GM20000 (cell line): ENCODE results near the gene BCAR1.
"Not testable (repeated sequence)": the region's sequence is repeated elsewhere in the genome, so short reads cannot be mapped to it uniquely, and the experiment has no call there.

Experiments used
- DNase-seq: peaks from one replicate; pipeline ENCODE4 v3.0.0; 2012; ENCODE audit warnings: low spot score
- TF ChIP-seq, protein P1 (sequence below): IDR thresholded peaks from 2 replicates; pipeline ENCODE4 v1.5.1; 2012; ENCODE audit warnings: mild to moderate bottlenecking, control low read depth; ENCODE audit errors: extremely low read depth, missing control alignments

Gene BCAR1

DNA sequence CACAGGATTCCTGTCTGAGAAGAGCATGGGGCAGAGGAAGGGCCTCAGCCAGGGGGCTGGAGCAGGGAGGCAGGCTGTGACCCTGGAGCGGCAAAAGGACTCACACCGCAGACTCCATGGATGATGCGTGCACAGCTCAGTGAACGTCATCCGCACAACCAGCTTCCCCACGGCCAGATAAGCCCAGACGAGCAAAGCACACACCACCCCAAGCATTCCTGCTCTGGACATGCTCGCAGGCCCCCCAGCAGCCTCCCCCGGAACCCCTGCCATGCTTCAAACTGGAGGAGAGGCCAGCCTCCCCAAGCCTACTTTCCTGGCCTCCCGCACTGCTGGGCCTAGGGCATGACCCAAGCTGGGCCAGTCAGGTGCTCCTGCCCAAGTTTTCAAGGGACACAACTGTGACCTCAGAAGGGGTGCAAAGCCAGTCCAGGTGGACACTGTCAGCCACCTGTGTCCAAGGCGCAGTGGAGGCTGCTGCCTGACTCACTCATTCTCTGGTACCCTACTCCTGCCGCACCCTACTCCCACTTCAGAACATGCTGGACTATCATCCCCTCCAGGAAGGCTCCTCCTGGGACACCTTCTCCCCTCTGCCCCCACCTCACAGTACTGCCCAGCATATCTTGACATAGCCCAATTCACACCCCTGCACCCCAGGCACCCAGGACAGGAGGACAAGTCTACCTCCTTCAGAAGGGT, 4.8 kb downstream of the BCAR1 start:
- TF ChIP-seq, protein P1, sequence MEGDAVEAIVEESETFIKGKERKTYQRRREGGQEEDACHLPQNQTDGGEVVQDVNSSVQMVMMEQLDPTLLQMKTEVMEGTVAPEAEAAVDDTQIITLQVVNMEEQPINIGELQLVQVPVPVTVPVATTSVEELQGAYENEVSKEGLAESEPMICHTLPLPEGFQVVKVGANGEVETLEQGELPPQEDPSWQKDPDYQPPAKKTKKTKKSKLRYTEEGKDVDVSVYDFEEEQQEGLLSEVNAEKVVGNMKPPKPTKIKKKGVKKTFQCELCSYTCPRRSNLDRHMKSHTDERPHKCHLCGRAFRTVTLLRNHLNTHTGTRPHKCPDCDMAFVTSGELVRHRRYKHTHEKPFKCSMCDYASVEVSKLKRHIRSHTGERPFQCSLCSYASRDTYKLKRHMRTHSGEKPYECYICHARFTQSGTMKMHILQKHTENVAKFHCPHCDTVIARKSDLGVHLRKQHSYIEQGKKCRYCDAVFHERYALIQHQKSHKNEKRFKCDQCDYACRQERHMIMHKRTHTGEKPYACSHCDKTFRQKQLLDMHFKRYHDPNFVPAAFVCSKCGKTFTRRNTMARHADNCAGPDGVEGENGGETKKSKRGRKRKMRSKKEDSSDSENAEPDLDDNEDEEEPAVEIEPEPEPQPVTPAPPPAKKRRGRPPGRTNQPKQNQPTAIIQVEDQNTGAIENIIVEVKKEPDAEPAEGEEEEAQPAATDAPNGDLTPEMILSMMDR = no peak
- no peak for DNase-seq

DNA sequence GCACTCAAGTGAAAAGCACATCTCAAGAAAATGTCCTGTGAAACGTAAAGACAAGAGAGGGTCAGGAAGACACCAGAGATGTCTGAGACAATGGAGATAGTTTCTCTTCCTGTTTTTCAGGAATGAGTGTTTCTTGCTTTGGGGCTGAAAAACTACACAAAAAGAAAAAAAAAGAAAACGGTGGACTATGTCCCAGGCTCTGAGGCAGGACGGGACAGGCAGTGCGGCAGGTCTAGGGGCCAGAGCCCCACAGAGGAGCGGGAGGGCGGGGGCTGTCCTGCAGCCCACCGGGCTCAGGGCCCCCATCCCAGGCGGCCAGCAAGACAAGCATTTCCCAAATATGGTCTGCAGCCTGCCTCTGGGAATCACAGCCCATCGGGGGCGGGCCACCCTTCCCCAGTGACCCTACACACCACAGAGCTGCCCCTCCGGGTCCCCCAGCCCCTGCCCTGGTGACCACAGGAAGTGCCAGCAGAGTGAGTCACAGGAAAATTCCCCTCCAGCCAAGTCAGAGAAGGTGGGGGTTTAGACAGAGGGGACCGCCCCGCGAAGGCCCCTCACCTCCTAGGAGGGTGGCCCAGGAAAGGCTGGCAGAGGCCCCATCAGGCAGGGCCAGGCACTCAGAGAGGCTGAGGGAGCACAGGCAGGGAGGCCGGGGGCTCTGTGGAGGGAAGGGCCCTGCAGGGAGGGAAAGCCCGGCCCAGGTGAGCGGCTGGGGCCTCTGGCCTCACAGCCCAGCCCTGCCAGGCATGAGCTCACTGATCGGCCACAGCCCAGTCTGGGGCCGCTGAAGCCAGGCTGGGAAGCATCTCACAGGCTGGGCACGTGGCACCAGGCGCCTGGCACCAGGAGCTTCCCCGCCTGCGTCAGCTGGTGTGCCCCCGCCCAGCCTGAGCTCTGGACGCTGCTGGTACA, 6.3 kb downstream of the BCAR1 start:
- TF ChIP-seq, protein P1 = no peak
- peak; percentile 62 for DNase-seq

DNA sequence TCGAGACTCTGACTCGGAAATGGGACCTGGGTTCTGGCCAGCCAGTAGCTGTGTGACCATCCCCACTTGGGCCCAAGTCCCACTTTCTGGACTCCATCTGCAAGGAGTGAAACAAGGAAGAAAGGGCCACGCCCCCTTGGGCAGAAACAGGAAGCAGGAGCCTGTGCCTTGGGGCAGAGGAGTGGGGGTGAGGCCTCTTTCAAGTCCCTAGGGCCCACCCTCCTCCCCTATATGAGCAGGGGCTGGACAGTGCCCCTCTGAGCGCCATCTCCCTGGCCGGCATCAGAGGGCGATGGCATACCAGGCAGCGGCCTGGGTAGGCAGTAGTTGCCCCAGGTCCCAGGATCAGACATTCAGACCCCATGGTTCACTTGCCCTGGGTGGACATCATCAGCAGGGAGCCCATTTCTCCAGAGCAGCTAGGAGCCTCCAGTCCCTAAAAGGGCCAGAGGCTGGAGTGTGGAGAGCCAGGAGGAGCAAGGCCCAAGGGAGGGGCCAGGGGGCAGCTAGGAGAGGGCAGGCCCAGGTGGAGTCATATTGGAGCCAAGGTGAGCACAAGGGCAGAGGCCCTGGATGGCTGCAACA, 7.1 kb downstream of the BCAR1 start:
- DNase-seq = no peak
- TF ChIP-seq, protein P1 = no peak

DNA sequence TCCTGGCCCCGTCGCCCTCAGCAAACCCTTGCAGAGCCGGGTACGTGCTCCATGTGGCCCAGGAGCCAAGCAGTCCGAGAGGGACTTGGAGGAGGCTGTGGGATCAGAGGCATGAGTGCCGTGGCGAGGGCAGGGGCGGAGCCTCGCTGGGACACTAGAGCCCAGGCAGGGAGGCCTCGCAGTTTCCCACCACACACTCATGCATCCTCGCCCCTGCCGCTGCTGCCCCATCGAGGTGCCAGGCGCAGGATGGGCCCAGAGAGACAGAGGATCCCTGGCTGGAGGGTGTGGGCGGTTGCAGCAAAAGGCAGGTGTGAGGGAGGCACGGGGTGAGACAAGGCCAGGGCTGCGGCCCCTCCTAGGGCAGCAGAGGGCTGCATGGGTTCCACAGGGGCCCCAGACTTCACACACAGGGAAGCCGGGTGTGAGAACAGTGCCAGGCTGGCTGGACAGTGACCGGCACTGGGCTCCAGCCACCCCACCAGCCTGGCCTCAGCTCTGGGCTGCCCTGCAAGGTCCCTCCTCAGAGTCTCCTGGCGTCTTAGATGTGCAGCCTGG, 7.7 kb downstream of the BCAR1 start:
- TF ChIP-seq, protein P1 = no peak
- no peak for DNase-seq

DNA sequence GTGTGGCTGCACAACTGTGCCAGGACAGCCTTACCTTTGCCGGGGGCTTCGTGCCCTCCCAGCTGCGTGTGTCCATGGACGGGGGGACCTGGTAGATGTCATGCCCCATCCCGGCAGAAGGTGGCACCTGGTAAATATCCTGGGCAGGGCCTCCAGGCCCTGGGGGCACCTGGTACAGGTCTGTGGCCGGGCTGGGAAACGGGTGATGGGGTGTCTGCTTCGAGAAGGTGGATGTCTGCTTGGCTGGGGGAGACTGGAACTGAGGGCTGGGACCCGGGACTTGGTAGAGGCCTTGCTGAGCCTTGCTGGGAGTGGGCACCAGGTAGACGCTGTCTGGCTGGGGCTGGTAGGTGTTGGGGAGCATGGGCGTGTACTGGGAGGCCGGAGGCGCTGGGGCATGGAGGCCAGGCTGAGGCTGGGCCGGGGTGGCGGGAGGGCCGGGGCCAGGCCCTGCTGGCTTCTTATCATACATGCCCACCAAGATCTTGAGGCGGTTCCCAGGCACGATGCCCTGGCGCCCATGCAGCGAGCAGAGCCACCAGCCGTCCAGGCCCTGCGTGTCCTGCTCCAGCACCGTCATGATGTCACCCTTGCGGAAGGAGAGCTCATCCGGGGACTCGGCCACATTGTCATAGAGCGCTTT, 8.9 kb downstream of the BCAR1 start:
- not testable (repeated sequence) for DNase-seq

DNA sequence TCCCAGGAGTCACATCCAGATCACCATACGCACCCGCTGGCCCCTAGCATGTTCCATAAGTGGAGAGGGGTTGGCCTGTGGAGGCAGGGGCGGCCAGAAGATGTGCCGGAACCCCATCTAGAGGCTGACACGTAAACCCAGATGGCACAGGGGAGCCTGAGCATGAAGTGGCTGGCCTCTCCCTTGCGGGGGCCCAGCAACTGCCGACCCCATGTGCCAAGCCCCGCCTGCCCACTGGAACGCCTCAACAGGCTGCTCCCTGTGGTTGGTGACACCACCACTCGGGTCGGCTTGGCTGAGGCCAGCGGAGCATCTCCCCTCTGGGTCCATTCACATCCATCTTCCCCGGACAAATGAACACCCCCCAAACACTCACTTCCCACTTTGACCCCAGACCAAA, 9.5 kb downstream of the BCAR1 start:
- TF ChIP-seq, protein P1 = no peak
- no peak for DNase-seq

DNA sequence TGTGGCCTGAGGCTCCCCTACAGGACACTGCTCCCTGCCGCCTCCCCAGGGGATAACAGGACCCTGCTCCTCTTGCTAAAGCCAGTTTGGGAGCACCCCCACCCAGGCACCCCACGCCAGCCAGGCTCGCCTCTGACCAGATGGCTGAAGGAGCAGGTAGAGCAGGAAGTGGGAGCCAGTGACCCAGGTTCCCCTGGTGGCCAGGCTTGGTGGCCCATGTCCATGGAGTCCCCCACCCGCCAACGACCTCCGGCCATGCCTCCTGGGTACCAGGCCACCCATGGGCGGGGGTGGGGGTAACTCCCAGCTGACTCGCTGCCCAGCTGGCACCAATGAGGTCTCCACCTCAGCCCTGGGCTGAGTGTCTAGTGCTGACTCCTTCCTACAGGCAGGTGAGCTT, 10.0 kb downstream of the BCAR1 start:
- DNase-seq = no peak
- TF ChIP-seq, protein P1 = no peak

DNA sequence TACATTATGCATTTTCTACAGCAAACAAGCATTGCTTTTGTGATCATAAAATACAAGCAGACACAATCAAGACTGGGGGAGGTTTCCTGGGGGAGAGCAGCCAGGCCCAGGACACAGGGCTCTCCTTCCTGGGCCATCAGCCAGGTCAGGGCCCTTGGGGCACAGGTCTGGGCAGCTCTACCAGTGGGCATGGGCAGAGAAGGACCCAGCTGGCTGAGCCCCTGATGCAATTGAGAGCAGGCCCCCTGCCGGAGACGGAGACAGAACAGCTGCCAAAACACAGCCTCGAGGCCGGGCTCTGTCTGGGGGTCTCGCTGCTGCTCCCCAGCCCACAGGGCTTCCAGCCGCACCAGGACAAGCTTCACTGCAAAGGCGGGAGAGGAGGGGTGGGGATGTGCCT, 10.8 kb downstream of the BCAR1 start:
- DNase-seq = not testable (repeated sequence)
